22Rv1 (cell line): ENCODE results near the gene NOL9.

Experiments
- CTCF ChIP-seq: fragments of 450-650 bp; IDR thresholded peaks from 2 replicates; pipeline ENCODE4 v1.5.1; 2017; ENCODE audit warnings: mild to moderate bottlenecking
- ZFX ChIP-seq: fragments of 450-650 bp; IDR thresholded peaks from 2 replicates; pipeline ENCODE4 v1.6.1; 2017; ENCODE audit warnings: antibody characterized with exemption, borderline replicate concordance

- TF ChIP-seq CTCF (no peak), ZFX (no peak)
These were observed 50.3 kb downstream of the NOL9 start for GRCh38 chr1:6503884-6504602.
